H1 (cell line): ENCODE measurements around the gene AGBL5.

Source experiments
- EZH2 ChIP-seq: fragments of 200-600 bp; sonication (generic); IDR thresholded peaks from 2 replicates; pipeline ENCODE4 v1.7.1; 2012; ENCODE audit warnings: low read depth, mild to moderate bottlenecking, moderate library complexity, low read length, inconsistent platforms; ENCODE audit not compliant: severe bottlenecking
- POLR2A ChIP-seq, 2 experiments: IDR thresholded peaks; 1 replicate in 1 of 2; 2 replicates in 1 of 2; pipeline ENCODE4 v1.6.1; 2011; ENCODE audit warnings: low read depth in 2 of 2, low read length in 2 of 2, mild to moderate bottlenecking in 2 of 2; ENCODE audit errors: control extremely low read depth in 1 of 2
- POLR2AphosphoS5 ChIP-seq: IDR thresholded peaks from 2 replicates; pipeline ENCODE4 v1.6.1; 2011; ENCODE audit warnings: low read depth, low read length
- TF ChIP-seq, protein P1 (sequence below): IDR thresholded peaks from 2 replicates; pipeline ENCODE4 v1.6.1; 2011; ENCODE audit warnings: low read depth, mild to moderate bottlenecking, low read length; ENCODE audit not compliant: insufficient read depth
- TF ChIP-seq, protein P2 (sequence below), 3 experiments: IDR thresholded peaks; 1 replicate in 2 of 3; 2 replicates in 1 of 3; pipeline versions ENCODE4 v1.5.1 to v1.6.1; 2011; ENCODE audit warnings: low read length in 3 of 3, mild to moderate bottlenecking in 3 of 3, inconsistent platforms in 2 of 3, low read depth in 1 of 3, moderate library complexity in 1 of 3; ENCODE audit not compliant: insufficient read depth in 1 of 3; ENCODE audit errors: control extremely low read depth in 1 of 3

DNA sequence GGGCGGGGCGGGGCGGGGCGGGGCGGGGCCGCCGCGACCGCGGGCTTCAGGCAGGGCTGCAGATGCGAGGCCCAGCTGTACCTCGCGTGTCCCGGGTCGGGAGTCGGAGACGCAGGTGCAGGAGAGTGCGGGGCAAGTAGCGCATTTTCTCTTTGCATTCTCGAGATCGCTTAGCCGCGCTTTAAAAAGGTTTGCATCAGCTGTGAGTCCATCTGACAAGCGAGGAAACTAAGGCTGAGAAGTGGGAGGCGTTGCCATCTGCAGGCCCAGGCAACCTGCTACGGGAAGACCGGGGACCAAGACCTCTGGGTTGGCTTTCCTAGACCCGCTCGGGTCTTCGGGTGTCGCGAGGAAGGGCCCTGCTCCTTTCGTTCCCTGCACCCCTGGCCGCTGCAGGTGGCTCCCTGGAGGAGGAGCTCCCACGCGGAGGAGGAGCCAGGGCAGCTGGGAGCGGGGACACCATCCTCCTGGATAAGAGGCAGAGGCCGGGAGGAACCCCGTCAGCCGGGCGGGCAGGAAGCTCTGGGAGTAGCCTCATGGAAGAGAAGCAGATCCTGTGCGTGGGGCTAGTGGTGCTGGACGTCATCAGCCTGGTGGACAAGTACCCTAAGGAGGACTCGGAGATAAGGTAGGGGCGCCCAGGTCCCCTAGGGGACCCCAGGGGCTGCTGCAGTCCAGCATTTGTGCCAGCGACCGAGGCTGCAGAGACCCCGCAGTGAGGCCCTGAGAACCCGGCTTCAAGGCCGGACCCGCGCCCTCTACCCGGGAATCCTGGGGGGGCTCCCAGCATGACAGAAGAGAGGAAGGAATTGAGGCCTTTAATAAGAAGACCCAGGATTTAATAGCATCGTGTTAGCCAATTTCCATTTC is 35.5 kb downstream of the AGBL5 start, which contains the start of gene KHK:
- TF ChIP-seq, protein P1, sequence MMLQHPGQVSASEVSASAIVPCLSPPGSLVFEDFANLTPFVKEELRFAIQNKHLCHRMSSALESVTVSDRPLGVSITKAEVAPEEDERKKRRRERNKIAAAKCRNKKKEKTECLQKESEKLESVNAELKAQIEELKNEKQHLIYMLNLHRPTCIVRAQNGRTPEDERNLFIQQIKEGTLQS, result no peak
- TF ChIP-seq EZH2 (no peak), POLR2AphosphoS5 (no peak), POLR2A (IDR thresholded peaks at IDR 0.05; ENCODE audit: control extremely low read depth in 1 of 2, low read depth in 2 of 2, low read length in 2 of 2) (no peak)
- TF ChIP-seq, protein P2, sequence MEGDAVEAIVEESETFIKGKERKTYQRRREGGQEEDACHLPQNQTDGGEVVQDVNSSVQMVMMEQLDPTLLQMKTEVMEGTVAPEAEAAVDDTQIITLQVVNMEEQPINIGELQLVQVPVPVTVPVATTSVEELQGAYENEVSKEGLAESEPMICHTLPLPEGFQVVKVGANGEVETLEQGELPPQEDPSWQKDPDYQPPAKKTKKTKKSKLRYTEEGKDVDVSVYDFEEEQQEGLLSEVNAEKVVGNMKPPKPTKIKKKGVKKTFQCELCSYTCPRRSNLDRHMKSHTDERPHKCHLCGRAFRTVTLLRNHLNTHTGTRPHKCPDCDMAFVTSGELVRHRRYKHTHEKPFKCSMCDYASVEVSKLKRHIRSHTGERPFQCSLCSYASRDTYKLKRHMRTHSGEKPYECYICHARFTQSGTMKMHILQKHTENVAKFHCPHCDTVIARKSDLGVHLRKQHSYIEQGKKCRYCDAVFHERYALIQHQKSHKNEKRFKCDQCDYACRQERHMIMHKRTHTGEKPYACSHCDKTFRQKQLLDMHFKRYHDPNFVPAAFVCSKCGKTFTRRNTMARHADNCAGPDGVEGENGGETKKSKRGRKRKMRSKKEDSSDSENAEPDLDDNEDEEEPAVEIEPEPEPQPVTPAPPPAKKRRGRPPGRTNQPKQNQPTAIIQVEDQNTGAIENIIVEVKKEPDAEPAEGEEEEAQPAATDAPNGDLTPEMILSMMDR (IDR thresholded peaks at IDR 0.05; ENCODE audit: control extremely low read depth in 1 of 3, insufficient read depth in 1 of 3, low read depth in 1 of 3, low read length in 3 of 3), result no peak
